Measurements from ENCODE around the gene RPS3. TPM values are rescaled to one million over a fixed set of nuclear protein-coding genes. Genes with fewer than 3 reads are reported as not detected.

The RPS3 gene
- total and polyA plus RNA-seq, 2 of the 13 experiments (the other 11 are each of a cell fraction or from before 2014, with no cell fraction given) = 2,143 to 3,616 TPM

DNA sequence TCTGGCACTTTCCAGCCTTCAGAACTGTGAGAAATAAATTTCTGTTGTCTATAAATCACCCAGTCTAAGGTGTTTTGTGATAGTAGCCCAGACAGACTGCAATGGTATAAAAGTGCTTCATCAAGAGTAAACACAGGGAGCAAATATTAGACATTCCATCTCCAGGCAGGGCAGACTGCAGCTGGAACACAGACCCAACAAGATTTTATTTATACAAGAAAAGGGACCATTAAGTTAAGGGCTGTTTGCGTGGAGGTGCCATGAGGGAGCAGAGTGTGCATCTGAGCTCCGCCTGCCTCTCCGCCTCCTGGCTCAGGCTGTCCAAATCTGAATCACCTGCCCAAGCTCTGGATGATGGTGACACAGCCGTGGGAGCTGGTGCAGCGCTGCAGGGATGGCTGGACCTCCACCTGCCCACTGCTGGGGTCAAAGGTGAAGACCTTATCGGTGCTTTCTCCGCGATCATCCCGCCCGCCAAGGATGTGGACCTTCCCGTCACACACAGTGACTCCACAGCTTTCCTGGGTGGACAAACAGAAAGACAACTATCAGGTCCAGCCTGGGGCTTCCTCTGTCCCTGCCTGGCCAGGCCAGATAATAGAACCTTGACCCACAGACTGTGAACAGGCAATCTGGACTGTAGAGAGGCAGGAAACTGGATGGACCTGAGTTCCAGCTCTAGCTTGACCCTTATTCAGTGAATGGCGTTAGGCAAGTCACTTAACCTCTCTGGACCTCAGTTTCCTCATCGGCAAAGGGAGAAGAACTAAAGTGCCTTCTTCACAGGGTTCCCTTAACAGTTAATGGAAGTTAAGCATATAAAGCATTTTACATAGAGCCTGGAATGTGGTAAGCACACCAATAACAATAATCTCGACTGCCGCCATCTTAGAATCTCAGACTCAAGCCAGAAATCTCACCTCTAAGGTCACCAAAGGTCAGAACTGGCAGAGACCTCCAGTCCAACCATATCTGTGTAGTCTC, 23.2 kb downstream of the RPS3 start (continued):
- TF ChIP-seq NPAS2 (CRISPR knock-in tag; IDR thresholded peaks at IDR 0.05; ENCODE audit: borderline replicate concordance) (no peak), ZIK1 (CRISPR knock-in tag; IDR thresholded peaks at IDR 0.05; ENCODE audit: borderline replicate concordance, low read depth) (no peak; the same call in 1 of the 2 replicates), ZNF234 (CRISPR knock-in tag; conservative IDR thresholded peaks at IDR 0.05) (no peak), HMGXB4 (CRISPR knock-in tag; IDR thresholded peaks at IDR 0.05; ENCODE audit: borderline replicate concordance in 1 of 2, low read depth in 1 of 2) (no peak; a peak in 2 of 4 replicates), ZNF572 (CRISPR knock-in tag; IDR thresholded peaks at IDR 0.05) (no peak), ZNF576 (CRISPR knock-in tag; IDR thresholded peaks at IDR 0.05) (no peak), SIX1 (CRISPR knock-in tag; IDR thresholded peaks at IDR 0.05; ENCODE audit: borderline replicate concordance) (no peak), IRF2 (CRISPR knock-in tag; IDR thresholded peaks at IDR 0.05) (no peak), E2F1 (CRISPR knock-in tag; IDR thresholded peaks at IDR 0.05) (no peak), GFI1 (CRISPR knock-in tag; IDR thresholded peaks at IDR 0.05; ENCODE audit: borderline replicate concordance) (peak; percentile 57), NFATC3 (CRISPR knock-in tag; IDR thresholded peaks at IDR 0.05) (no peak), ZNF558 (CRISPR knock-in tag; IDR thresholded peaks at IDR 0.05; ENCODE audit: borderline replicate concordance) (no peak), ZBTB49 (CRISPR knock-in tag; IDR thresholded peaks at IDR 0.05; ENCODE audit: borderline replicate concordance) (no peak), FOXO1 (CRISPR knock-in tag; IDR thresholded peaks at IDR 0.05) (no peak), E2F5 (CRISPR knock-in tag; conservative IDR thresholded peaks at IDR 0.05) (no peak), ZNF143 (CRISPR knock-in tag; IDR thresholded peaks at IDR 0.05) (peak; percentile 41)
- TF ChIP-seq, protein P1, sequence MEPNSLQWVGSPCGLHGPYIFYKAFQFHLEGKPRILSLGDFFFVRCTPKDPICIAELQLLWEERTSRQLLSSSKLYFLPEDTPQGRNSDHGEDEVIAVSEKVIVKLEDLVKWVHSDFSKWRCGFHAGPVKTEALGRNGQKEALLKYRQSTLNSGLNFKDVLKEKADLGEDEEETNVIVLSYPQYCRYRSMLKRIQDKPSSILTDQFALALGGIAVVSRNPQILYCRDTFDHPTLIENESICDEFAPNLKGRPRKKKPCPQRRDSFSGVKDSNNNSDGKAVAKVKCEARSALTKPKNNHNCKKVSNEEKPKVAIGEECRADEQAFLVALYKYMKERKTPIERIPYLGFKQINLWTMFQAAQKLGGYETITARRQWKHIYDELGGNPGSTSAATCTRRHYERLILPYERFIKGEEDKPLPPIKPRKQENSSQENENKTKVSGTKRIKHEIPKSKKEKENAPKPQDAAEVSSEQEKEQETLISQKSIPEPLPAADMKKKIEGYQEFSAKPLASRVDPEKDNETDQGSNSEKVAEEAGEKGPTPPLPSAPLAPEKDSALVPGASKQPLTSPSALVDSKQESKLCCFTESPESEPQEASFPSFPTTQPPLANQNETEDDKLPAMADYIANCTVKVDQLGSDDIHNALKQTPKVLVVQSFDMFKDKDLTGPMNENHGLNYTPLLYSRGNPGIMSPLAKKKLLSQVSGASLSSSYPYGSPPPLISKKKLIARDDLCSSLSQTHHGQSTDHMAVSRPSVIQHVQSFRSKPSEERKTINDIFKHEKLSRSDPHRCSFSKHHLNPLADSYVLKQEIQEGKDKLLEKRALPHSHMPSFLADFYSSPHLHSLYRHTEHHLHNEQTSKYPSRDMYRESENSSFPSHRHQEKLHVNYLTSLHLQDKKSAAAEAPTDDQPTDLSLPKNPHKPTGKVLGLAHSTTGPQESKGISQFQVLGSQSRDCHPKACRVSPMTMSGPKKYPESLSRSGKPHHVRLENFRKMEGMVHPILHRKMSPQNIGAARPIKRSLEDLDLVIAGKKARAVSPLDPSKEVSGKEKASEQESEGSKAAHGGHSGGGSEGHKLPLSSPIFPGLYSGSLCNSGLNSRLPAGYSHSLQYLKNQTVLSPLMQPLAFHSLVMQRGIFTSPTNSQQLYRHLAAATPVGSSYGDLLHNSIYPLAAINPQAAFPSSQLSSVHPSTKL (CRISPR knock-in tag; IDR thresholded peaks at IDR 0.05) = peak; percentile 60

Measured in HepG2 (cell line).